ENCODE results near the gene MTHFSD.

The MTHFSD gene

GRCh38 chr16:86504315-86505184, 50.5 kb downstream of the MTHFSD start:
- no peak for DNase-seq (ENCODE audit: low read depth in 3 of 3, low spot score in 1 of 3)

GRCh38 chr16:86503830-86504229, 51.2 kb downstream of the MTHFSD start:
- DNase-seq (ENCODE audit: low read depth in 3 of 3, low spot score in 1 of 3): no peak

GRCh38 chr16:86502856-86503748, 51.9 kb downstream of the MTHFSD start:
- DNase-seq (ENCODE audit: low read depth in 3 of 3, low spot score in 1 of 3): no peak

GRCh38 chr16:86501989-86502855, 52.8 kb downstream of the MTHFSD start:
- DNase-seq (ENCODE audit: low read depth in 3 of 3, low spot score in 1 of 3): no peak

- DNase-seq (ENCODE audit: low read depth in 3 of 3, low spot score in 1 of 3): no peak
Measured at GRCh38 chr16:86500708-86501510, 54.1 kb downstream of the MTHFSD start.

GRCh38 chr16:86499889-86500707, 54.9 kb downstream of the MTHFSD start:
- DNase-seq (ENCODE audit: low read depth in 3 of 3, low spot score in 1 of 3): no peak

GRCh38 chr16:86499440-86499786, 55.6 kb downstream of the MTHFSD start:
- no peak for DNase-seq (ENCODE audit: low read depth in 3 of 3, low spot score in 1 of 3)

- DNase-seq (ENCODE audit: low read depth in 3 of 3, low spot score in 1 of 3): no peak
Measured at GRCh38 chr16:86498671-86499439, 56.2 kb downstream of the MTHFSD start.

GRCh38 chr16:86498155-86498670, 56.8 kb downstream of the MTHFSD start:
- DNase-seq (ENCODE audit: low read depth in 3 of 3, low spot score in 1 of 3): no peak

GRCh38 chr16:86497551-86498021, 57.4 kb downstream of the MTHFSD start:
- DNase-seq (ENCODE audit: low read depth in 3 of 3, low spot score in 1 of 3): no peak

- DNase-seq (ENCODE audit: low read depth in 3 of 3, low spot score in 1 of 3): no peak
Measured at GRCh38 chr16:86496929-86497461, 58.0 kb downstream of the MTHFSD start.

- DNase-seq (ENCODE audit: low read depth in 3 of 3, low spot score in 1 of 3): no peak
Measured at GRCh38 chr16:86496262-86496928, 58.6 kb downstream of the MTHFSD start.

- DNase-seq (ENCODE audit: low read depth in 3 of 3, low spot score in 1 of 3): no peak
Measured at GRCh38 chr16:86495756-86496261, 59.2 kb downstream of the MTHFSD start.

GRCh38 chr16:86495357-86495701, 59.7 kb downstream of the MTHFSD start:
- DNase-seq (ENCODE audit: low read depth in 3 of 3, low spot score in 1 of 3): no peak

- no peak for DNase-seq (ENCODE audit: low read depth in 3 of 3, low spot score in 1 of 3)
Measured at GRCh38 chr16:86494565-86495356, 60.3 kb downstream of the MTHFSD start.

GRCh38 chr16:86494039-86494564, 60.9 kb downstream of the MTHFSD start:
- DNase-seq (ENCODE audit: low read depth in 3 of 3, low spot score in 1 of 3): no peak

Data from stimulated activated CD4-positive, alpha-beta T cell treated with anti-CD3 and anti-CD28 coated beads, TNF-alpha, amount 100 ng/mL, for 1 hour (primary cell).